GM23338 (cell line): Measurements from ENCODE around the gene DHRS13.

Source experiments
- CREB1 ChIP-seq: fragments of 250-450 bp; sonication (Bioruptor Pico); IDR thresholded peaks from 2 replicates; pipeline ENCODE4 v1.5.0; 2020; ENCODE audit warnings: low read depth, mild to moderate bottlenecking, moderate library complexity
- CTCF ChIP-seq, 2 experiments: fragments of 200-600 bp in 1 of 2; sonication (generic) in 1 of 2; conservative IDR thresholded peaks; 2 replicates each; pipeline versions ENCODE4 v1.5.1 to v1.6.1; 2016 to 2017; ENCODE audit warnings: antibody characterized with exemption in 2 of 2, low read depth in 2 of 2, mild to moderate bottlenecking in 2 of 2, moderate library complexity in 1 of 2
- ETS1 ChIP-seq: IDR thresholded peaks from 2 replicates; pipeline ENCODE4 v1.6.1; 2016; ENCODE audit warnings: antibody characterized with exemption
- EZH2 ChIP-seq: fragments of 200-600 bp; sonication (generic); IDR thresholded peaks from one replicate; pipeline ENCODE4 v1.8.0; 2017; ENCODE audit warnings: antibody characterized with exemption, mild to moderate bottlenecking, low read depth; ENCODE audit not compliant: unreplicated experiment
- EZH2phosphoT487 ChIP-seq: fragments of 200-600 bp; sonication (generic); IDR thresholded peaks from one replicate; pipeline ENCODE4 v1.8.1; 2018; ENCODE audit warnings: antibody characterized with exemption; ENCODE audit not compliant: unreplicated experiment
- NANOG ChIP-seq: IDR thresholded peaks from 2 replicates; pipeline ENCODE4 v1.6.1; 2016; ENCODE audit warnings: antibody characterized with exemption, borderline replicate concordance
- POLR2AphosphoS5 ChIP-seq: IDR thresholded peaks from 2 replicates; pipeline ENCODE4 v1.6.1; 2016; ENCODE audit warnings: antibody characterized with exemption, low read depth
- REST ChIP-seq: IDR thresholded peaks from one replicate; pipeline ENCODE4 v1.6.1; 2018; ENCODE audit warnings: antibody characterized with exemption; ENCODE audit not compliant: unreplicated experiment
- STAT1 ChIP-seq: IDR thresholded peaks from one replicate; pipeline ENCODE4 v1.6.1; 2016; ENCODE audit warnings: antibody characterized with exemption; ENCODE audit not compliant: unreplicated experiment
- ZNF331 ChIP-seq: fragments of 250-450 bp; sonication (Bioruptor Pico); IDR thresholded peaks from 2 replicates; pipeline ENCODE4 v1.5.0; 2020; ENCODE audit warnings: low read depth, mild to moderate bottlenecking, moderate library complexity

- TF ChIP-seq CTCF (conservative IDR thresholded peaks at IDR 0.05; ENCODE audit: low read depth in 2 of 2) = no peak
- no peak for TF ChIP-seq POLR2AphosphoS5
- TF ChIP-seq EZH2 = no peak
- no peak for TF ChIP-seq REST
- TF ChIP-seq EZH2phosphoT487 = no peak
- no peak for TF ChIP-seq ZNF331 (CRISPR knock-in tag)
- TF ChIP-seq CREB1 (CRISPR knock-in tag) = no peak
- no peak for TF ChIP-seq STAT1
- no peak for TF ChIP-seq ETS1
- TF ChIP-seq NANOG = no peak
Measured at GRCh38 chr17:28880572-28880945, 22.3 kb downstream of the DHRS13 start.
